A549 (cell line): Measurements from ENCODE around the gene MMP14. TPM values are rescaled to one million over a fixed set of nuclear protein-coding genes. Genes with fewer than 3 reads are reported as not detected.

Source experiments
- ATAC-seq, 2 experiments: fragments of 200-7000 bp in 1 of 2; fragments of >200 bp in 1 of 2; cut with Nextera tagmentation in 1 of 2; cut with Tn5 transposase in 1 of 2; 3 replicates each; pipeline versions ENCODE4 v1.8.0 to v1.9.1; 2018 to 2020; ENCODE audit warnings: mild to moderate bottlenecking in 1 of 2, moderate library complexity in 1 of 2
- CTCF ChIA-PET: fragments of 300-600 bp; sonication (Branson Sonifier 250); formaldehyde crosslinking; extraction: SDS; loops from one replicate; lab custom pipeline; 2021; ENCODE audit warnings: antibody characterized with exemption, inconsistent platforms; lab: Yijun Ruan, JAX
- POLR2A ChIA-PET: fragments of 350-600 bp; formaldehyde crosslinking; extraction: SDS; loops from one replicate; lab custom pipeline; 2021; ENCODE audit warnings: antibody characterized with exemption, inconsistent platforms; lab: Yijun Ruan, JAX
- DNase-seq, 2 experiments: peaks; one replicate each; pipeline versions ENCODE4 v3.0.0 to v3.0.0-alpha.2; 2011 to 2016; ENCODE audit warnings: low read depth in 1 of 2, low spot score in 1 of 2
- FAIRE-seq: peaks from 2 replicates; lab custom pipeline; 2011; peaks lifted over from hg19 to GRCh38; lab: Jason Lieb, UNC
- H3K27ac ChIP-seq, 2 experiments: fragments of >200 bp; sonication (Bioruptor Twin); formaldehyde crosslinking; 3 replicates each; pipeline ENCODE4 v1.5.1; 2016 to 2017
- H3K4me1 ChIP-seq: fragments of >200 bp; sonication (Bioruptor Twin); formaldehyde crosslinking; 3 replicates; pipeline ENCODE4 v1.6.1; 2016
- H3K4me2 ChIP-seq: fragments of >200 bp; sonication (Bioruptor Twin); formaldehyde crosslinking; 3 replicates; pipeline ENCODE4 v1.6.1; 2016
- H3K4me3 ChIP-seq: fragments of >200 bp; sonication (Bioruptor Twin); formaldehyde crosslinking; 3 replicates; pipeline ENCODE4 v1.5.1; 2016
- H3K9me3 ChIP-seq: fragments of >200 bp; sonication (Bioruptor Twin); formaldehyde crosslinking; 3 replicates; pipeline ENCODE4 v1.6.1; 2016
- CBX8 ChIP-seq: fragments of 200-600 bp; sonication (generic); IDR thresholded peaks from 2 replicates; pipeline ENCODE4 v1.6.1; 2016
- CHD4 ChIP-seq: fragments of 200-600 bp; sonication (generic); IDR thresholded peaks from 2 replicates; pipeline ENCODE4 v1.6.1; 2016; ENCODE audit warnings: antibody characterized with exemption, mild to moderate bottlenecking, borderline replicate concordance
- CTCF ChIP-seq: fragments of >200 bp; sonication (Bioruptor Twin); formaldehyde crosslinking; IDR thresholded peaks from 3 replicates; pipeline ENCODE4 v1.5.1; 2016
- EP300 ChIP-seq, 2 experiments: fragments of >200 bp; sonication (Bioruptor Twin); formaldehyde crosslinking; IDR thresholded peaks; 2 replicates in 1 of 2; 3 replicates in 1 of 2; pipeline ENCODE4 v1.6.1; 2016 to 2017
- FOXS1 ChIP-seq: fragments of 250-450 bp; sonication (Bioruptor Pico); IDR thresholded peaks from 2 replicates; pipeline ENCODE4 v1.5.0; 2020; ENCODE audit warnings: mild to moderate bottlenecking, moderate library complexity
- HOXA7 ChIP-seq: fragments of 250-450 bp; sonication (Bioruptor Pico); IDR thresholded peaks from 2 replicates; pipeline ENCODE4 v1.5.0; 2020; ENCODE audit warnings: mild to moderate bottlenecking, moderate library complexity
- JUN ChIP-seq, 2 experiments: fragments of >200 bp; sonication (Bioruptor Twin); formaldehyde crosslinking; IDR thresholded peaks; 2 replicates in 1 of 2; 3 replicates in 1 of 2; pipeline ENCODE4 v1.6.1; 2016 to 2017
- MAZ ChIP-seq: fragments of 150-350 bp; IDR thresholded peaks from 2 replicates; pipeline ENCODE4 v1.6.1; 2014; ENCODE audit warnings: antibody characterized with exemption, low read depth, low read length, borderline replicate concordance
- MYC ChIP-seq: IDR thresholded peaks from 2 replicates; pipeline ENCODE4 v1.6.1; 2012; ENCODE audit warnings: mild to moderate bottlenecking, inconsistent platforms, low read length, improper control_type of control experiment, borderline replicate concordance
- NFE2L2 ChIP-seq: fragments of 150-350 bp; conservative IDR thresholded peaks from 2 replicates; pipeline ENCODE4 v1.6.1; 2014; ENCODE audit warnings: low read length
- RCOR1 ChIP-seq: fragments of 150-350 bp; IDR thresholded peaks from 2 replicates; pipeline ENCODE4 v1.6.1; 2014; ENCODE audit warnings: antibody characterized with exemption, low read length, low read depth
- TFCP2L1 ChIP-seq: fragments of 250-450 bp; sonication (Bioruptor Pico); IDR thresholded peaks from 2 replicates; pipeline ENCODE4 v1.5.0; 2021; ENCODE audit warnings: mild to moderate bottlenecking
- USF2 ChIP-seq: fragments of 450-650 bp; IDR thresholded peaks from 2 replicates; pipeline ENCODE4 v1.6.1; 2014; ENCODE audit warnings: antibody characterized with exemption
- ZFP36 ChIP-seq: fragments of 450-650 bp; IDR thresholded peaks from 2 replicates; pipeline ENCODE4 v1.6.1; 2014; ENCODE audit warnings: borderline replicate concordance; ENCODE audit not compliant: partially characterized antibody
- ZSCAN20 ChIP-seq: fragments of 250-450 bp; sonication (Bioruptor Pico); IDR thresholded peaks from 2 replicates; pipeline ENCODE4 v1.8.0; 2022; ENCODE audit warnings: mild to moderate bottlenecking, moderate library complexity
- WGBS: methylation state at CpG from one replicate; pipeline ENCODE4 v1.1.6; 2017; ENCODE audit errors: missing lambda C conversion rate; 5-methylcytosine and 5-hydroxymethylcytosine counted together
- polyA plus RNA-seq, 4 experiments: library from polyadenylated mRNA; depleted of rRNA in 3 of 4; stranded (reverse); fragments of >200 nt; fragmentation: RNase III in 1 of 4; extraction: RNeasy Plus Mini Kit Qiagen cat#74134 plus additional on column Dnase treatment in 1 of 4; gene quantifications; 2 replicates in 3 of 4; 3 replicates in 1 of 4; pipeline ENCODE4 v1.2.3, GENCODE V29; 2011 to 2017
- TF ChIP-seq, protein P1 (sequence below): fragments of 250-450 bp; sonication (Bioruptor Pico); IDR thresholded peaks from 2 replicates; pipeline ENCODE4 v1.5.0; 2021; ENCODE audit warnings: mild to moderate bottlenecking, moderate library complexity, borderline replicate concordance

MMP14 gene
- polyA plus RNA-seq, 2 of the 4 experiments (the other 2 are of a cell fraction) = 1.5 to 1.9 TPM

- CTCF ChIA-PET = interaction anchor here (0.8 to 14.1 kb wide), 8 partner anchors 14 to 279 kb away, joined by 3 to 195 read pairs (median 12); no protein-coding TSS in a partner anchor
- no peak for DNase-seq
- FAIRE-seq = no peak
- WGBS = 73% methylated on average over 57 of the region's 57 CpGs
- Histone ChIP-seq H3K27ac (peak overlapping the region in 1 of 2 experiments; percentile 38; a peak in 1 of 6 replicates), H3K4me2 (peak overlapping the region; percentile 38; the same call in 2 of the 3 replicates)
- TF ChIP-seq JUN (IDR thresholded peaks at IDR 0.05) (peak in 1 of 2 experiments; percentile 19; a peak in 1 of 5 replicates), USF2 (no peak)
- TF ChIP-seq, all 56 proteins: peak for 1
- H3K9me3 ChIP-seq = no peaks in the 10 kb centered on the region
- POLR2A ChIA-PET = no interaction called here
- ATAC-seq = peak in 1 of 2 experiments; percentile 48; a peak in 3 of 6 replicates
- H3K4me3 ChIP-seq = 0 out of 3 replicates have a peak overlapping the region, but pooled peaks have one; percentile 18
- H3K4me1 ChIP-seq = no peaks in the 10 kb centered on the region
Measured at GRCh38 chr14:22837114-22837749, 847 bp downstream of the MMP14 start.

- Histone ChIP-seq H3K4me1 (no peaks in the 10 kb centered on the region), H3K4me3 (no peak overlapping the region), H3K27ac (peak overlapping the region in 1 of 2 experiments; percentile 38; a peak in 1 of 6 replicates), H3K9me3 (no peaks in the 10 kb centered on the region), H3K4me2 (no peak overlapping the region; the same call in 2 of the 3 replicates)
- ChIA-PET CTCF (interaction anchor here (0.8 to 14.1 kb wide), 10 partner anchors 8 to 282 kb away, joined by 3 to 195 read pairs (median 6); partner anchors contain the start of gene MRPL52), POLR2A (no interaction called here)
- ATAC-seq (peak in 1 of 2 experiments; percentile 28; a peak in 3 of 6 replicates), DNase-seq (no peak), FAIRE-seq (no peak)
- TF ChIP-seq JUN (IDR thresholded peaks at IDR 0.05) (no peak), CTCF (no peak), HOXA7 (CRISPR knock-in tag) (no peak), MYC (no peak), ZFP36 (no peak), TFCP2L1 (CRISPR knock-in tag) (no peak), RCOR1 (no peak), MAZ (no peak), CBX8 (no peak), FOXS1 (CRISPR knock-in tag) (no peak), NFE2L2 (no peak), ZSCAN20 (CRISPR knock-in tag) (no peak)
- 79% methylated on average over 21 of the region's 25 CpGs for WGBS
Measured at GRCh38 chr14:22837750-22838538, 1.6 kb downstream of the MMP14 start.

DNA sequence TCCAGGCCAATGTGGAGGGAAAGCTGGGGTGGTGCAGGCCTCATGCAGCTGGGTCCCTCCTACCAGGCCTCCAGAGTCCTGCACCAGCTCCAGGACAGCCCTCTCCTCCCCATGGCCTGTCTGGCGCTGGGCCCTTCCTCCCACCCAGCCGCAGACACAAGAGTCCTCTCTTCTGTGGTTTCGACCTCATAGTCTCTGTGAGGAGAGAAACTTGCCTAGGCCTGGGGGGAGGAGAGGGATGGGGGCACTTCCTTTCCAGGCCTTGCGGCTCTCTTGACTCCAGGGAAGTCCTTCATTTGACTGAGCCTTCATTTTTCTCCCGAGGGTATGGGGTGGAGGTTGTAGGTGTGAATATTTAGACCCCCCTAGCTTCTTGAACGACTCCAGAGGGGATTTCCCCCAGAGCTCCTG lies 2.3 kb downstream of the MMP14 start:
- ChIA-PET CTCF (interaction anchor here (0.9 to 14.1 kb wide), 7 partner anchors 9 to 282 kb away, joined by 3 to 195 read pairs (median 12); partner anchors contain the start of gene MRPL52), POLR2A (no interaction called here)
- no peaks in the 10 kb centered on the region for H3K9me3 ChIP-seq
- H3K4me2 ChIP-seq = no peak overlapping the region
- no peaks in the 10 kb centered on the region for H3K4me1 ChIP-seq
- TF ChIP-seq CHD4 (no peak), EP300 (IDR thresholded peaks at IDR 0.05) (no peak)
- TF ChIP-seq, protein P1, sequence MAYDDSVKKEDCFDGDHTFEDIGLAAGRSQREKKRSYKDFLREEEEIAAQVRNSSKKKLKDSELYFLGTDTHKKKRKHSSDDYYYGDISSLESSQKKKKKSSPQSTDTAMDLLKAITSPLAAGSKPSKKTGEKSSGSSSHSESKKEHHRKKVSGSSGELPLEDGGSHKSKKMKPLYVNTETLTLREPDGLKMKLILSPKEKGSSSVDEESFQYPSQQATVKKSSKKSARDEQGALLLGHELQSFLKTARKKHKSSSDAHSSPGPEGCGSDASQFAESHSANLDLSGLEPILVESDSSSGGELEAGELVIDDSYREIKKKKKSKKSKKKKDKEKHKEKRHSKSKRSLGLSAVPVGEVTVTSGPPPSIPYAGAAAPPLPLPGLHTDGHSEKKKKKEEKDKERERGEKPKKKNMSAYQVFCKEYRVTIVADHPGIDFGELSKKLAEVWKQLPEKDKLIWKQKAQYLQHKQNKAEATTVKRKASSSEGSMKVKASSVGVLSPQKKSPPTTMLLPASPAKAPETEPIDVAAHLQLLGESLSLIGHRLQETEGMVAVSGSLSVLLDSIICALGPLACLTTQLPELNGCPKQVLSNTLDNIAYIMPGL (CRISPR knock-in tag) = no peak
- DNase-seq = no peak
- FAIRE-seq = no peak
- H3K27ac ChIP-seq = peak overlapping the region in 1 of 2 experiments; percentile 14; a peak in 1 of 6 replicates
- WGBS = 80% methylated on average over 6 of the region's 6 CpGs
- no peak for ATAC-seq
- H3K4me3 ChIP-seq = no peak overlapping the region
